Body of pancreas (tissue), 4 donors: ENCODE data around the gene SCMH1.

ENCODE experiments used
- CTCF ChIP-seq, 7 experiments: fragments of 450-650 bp in 4 of 7; fragments of 200-600 bp in 3 of 7; sonication (generic) in 3 of 7; IDR thresholded peaks; one replicate each; pipeline ENCODE4 v1.5.1; 2016 to 2019; ENCODE audit warnings: antibody characterized with exemption in 7 of 7
- POLR2A ChIP-seq, 3 donors: fragments of 450-650 bp; IDR thresholded peaks; one replicate each; pipeline ENCODE4 v1.6.1; 2016; ENCODE audit warnings: antibody characterized with exemption in 3 of 3, mild to moderate bottlenecking in 2 of 3

GRCh38 chr1:41275831-41276230 lies 33.7 kb upstream of the SCMH1 start:
- TF ChIP-seq CTCF (IDR thresholded peaks at IDR 0.05) (no peak), POLR2A (IDR thresholded peaks at IDR 0.05) (no peak)
